Skeletal muscle tissue (tissue), 4 donors: Measurements from ENCODE around the gene GARNL3. TPM values are rescaled to one million over a fixed set of nuclear protein-coding genes. Genes with fewer than 3 reads are reported as not detected.

Source experiments
- H3K27ac ChIP-seq: one replicate; pipeline ENCODE4 v1.7.0; 2013; ENCODE audit warnings: mild to moderate bottlenecking, low read depth, low read length, inconsistent platforms
- H3K27me3 ChIP-seq, 3 donors: one replicate each; pipeline ENCODE4 v1.7.0; 2013; ENCODE audit warnings: low read length in 3 of 3; ENCODE audit not compliant: control insufficient read depth in 3 of 3, insufficient read depth in 3 of 3
- H3K36me3 ChIP-seq, 3 donors: one replicate each; pipeline ENCODE4 v1.7.0; 2013; ENCODE audit warnings: low read length in 3 of 3; ENCODE audit not compliant: control insufficient read depth in 3 of 3, insufficient read depth in 3 of 3
- H3K4me1 ChIP-seq, 3 donors: one replicate each; pipeline ENCODE4 v1.7.0; 2013; ENCODE audit warnings: low read length in 3 of 3, mild to moderate bottlenecking in 3 of 3; ENCODE audit not compliant: control insufficient read depth in 3 of 3, insufficient read depth in 3 of 3
- H3K4me3 ChIP-seq, 3 donors: one replicate each; pipeline ENCODE4 v1.7.0; 2013; ENCODE audit warnings: low read length in 3 of 3
- H3K9ac ChIP-seq, 3 donors: one replicate each; pipeline ENCODE4 v1.7.0; 2013; ENCODE audit warnings: low read length in 3 of 3, mild to moderate bottlenecking in 3 of 3, moderate library complexity in 2 of 3, low read depth in 1 of 3
- H3K9me3 ChIP-seq, 3 donors: one replicate each; pipeline ENCODE4 v1.7.0; 2013; ENCODE audit warnings: low read length in 3 of 3; ENCODE audit not compliant: control insufficient read depth in 3 of 3
- total RNA-seq: library from RNA; depleted of rRNA; stranded (reverse); fragments of >200 nt; gene quantifications from one replicate; pipeline ENCODE4 v1.2.3, GENCODE V29; 2014
- donor health status: Osteomylitis.

Gene GARNL3
- total RNA-seq, 1 donor from 2014 or later: 21.9 TPM

GRCh38 chr9:127290561-127291065, 26.0 kb downstream of the GARNL3 start:
- peaks cover 6 to 19% (median 11%) of the 10 kb centered on the region in 3 donors for H3K4me1 ChIP-seq
- H3K27me3 ChIP-seq: no peaks in the 10 kb centered on the region
- H3K27ac ChIP-seq: no peak overlapping the region
- H3K9ac ChIP-seq: no peak overlapping the region
- no peaks in the 10 kb centered on the region for H3K9me3 ChIP-seq
- H3K4me3 ChIP-seq: no peak overlapping the region
- no peaks in the 10 kb centered on the region for H3K36me3 ChIP-seq

DNA sequence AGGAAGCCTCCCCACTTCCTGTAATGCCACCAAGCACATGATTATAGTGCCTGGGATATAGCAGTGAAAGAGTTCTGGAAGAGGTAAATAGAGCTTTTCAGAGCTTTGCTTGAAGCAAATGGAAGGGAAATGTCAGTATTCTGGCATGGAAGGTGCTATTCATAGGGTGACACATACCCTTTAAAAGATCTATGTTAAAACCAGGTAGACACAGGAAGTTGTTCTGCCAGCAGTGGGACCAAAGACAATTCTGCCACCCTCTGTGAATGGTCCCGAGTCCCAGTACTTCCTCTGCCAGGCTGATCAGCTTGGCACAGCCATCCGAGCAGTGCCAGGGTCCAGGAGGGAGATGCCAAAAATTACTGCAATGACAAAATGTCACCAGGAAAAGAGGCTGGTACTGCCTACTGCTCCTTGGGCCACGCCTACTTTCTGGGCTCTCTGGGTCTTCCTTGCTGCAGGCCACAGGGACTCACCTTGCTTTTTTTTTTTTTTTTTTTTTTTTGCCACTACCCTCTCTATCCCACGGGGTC, 26.7 kb downstream of the GARNL3 start:
- no peak overlapping the region for H3K9ac ChIP-seq

GRCh38 chr9:127292415-127292814, 27.8 kb downstream of the GARNL3 start:
- Histone ChIP-seq H3K4me3 (no peak overlapping the region), H3K9me3 (no peaks in the 10 kb centered on the region), H3K4me1 (peaks cover 6 to 19% (median 11%) of the 10 kb centered on the region in 3 donors), H3K27me3 (no peaks in the 10 kb centered on the region), H3K36me3 (no peaks in the 10 kb centered on the region), H3K9ac (no peak overlapping the region), H3K27ac (peak overlapping the region; percentile 34)

More for the DNA sequence above, 26.7 kb downstream of the GARNL3 start:
- Histone ChIP-seq H3K27ac (no peak overlapping the region), H3K27me3 (no peaks in the 10 kb centered on the region), H3K4me1 (peaks cover 6 to 19% (median 11%) of the 10 kb centered on the region in 3 donors), H3K36me3 (no peaks in the 10 kb centered on the region), H3K9me3 (no peaks in the 10 kb centered on the region), H3K4me3 (no peak overlapping the region)

- Histone ChIP-seq H3K27ac (peak overlapping the region; percentile 69), H3K4me3 (no peak overlapping the region), H3K4me1 (peaks cover 6 to 19% (median 11%) of the 10 kb centered on the region in 3 donors), H3K27me3 (no peaks in the 10 kb centered on the region), H3K9ac (no peak overlapping the region), H3K9me3 (no peaks in the 10 kb centered on the region), H3K36me3 (no peaks in the 10 kb centered on the region)
Observed at GRCh38 chr9:127293328-127293727, 28.8 kb downstream of the GARNL3 start.

DNA sequence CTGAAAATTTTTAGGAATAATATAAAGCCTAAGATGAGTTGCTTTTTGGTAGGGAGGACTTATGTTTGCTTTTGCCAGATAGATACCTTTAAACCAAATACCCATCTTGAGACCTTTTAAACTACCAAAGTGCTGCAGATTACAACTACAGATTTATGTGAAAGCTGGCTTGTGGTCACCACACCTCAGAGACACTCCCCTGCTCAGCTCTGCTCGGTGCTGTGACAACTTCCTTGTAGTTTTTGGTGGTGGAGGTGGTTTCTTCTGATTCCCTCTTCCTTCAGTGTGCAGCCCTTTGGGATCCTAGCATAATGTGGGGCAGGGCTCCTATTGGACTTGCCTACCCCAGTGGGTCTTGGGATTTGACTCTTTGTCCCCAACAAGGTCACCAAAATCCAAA, 29.2 kb downstream of the GARNL3 start:
- Histone ChIP-seq H3K4me3 (no peak overlapping the region), H3K9me3 (no peaks in the 10 kb centered on the region), H3K27me3 (no peaks in the 10 kb centered on the region), H3K4me1 (peaks cover 6 to 19% (median 11%) of the 10 kb centered on the region in 3 donors), H3K9ac (no peak overlapping the region), H3K36me3 (no peaks in the 10 kb centered on the region), H3K27ac (peak overlapping the region; percentile 69)

GRCh38 chr9:127295005-127295404, 30.4 kb downstream of the GARNL3 start:
- peak overlapping the region; percentile 69 for H3K27ac ChIP-seq
- no peaks in the 10 kb centered on the region for H3K36me3 ChIP-seq
- H3K4me1 ChIP-seq: peaks cover 6 to 19% (median 11%) of the 10 kb centered on the region in 3 donors
- no peaks in the 10 kb centered on the region for H3K9me3 ChIP-seq
- no peak overlapping the region for H3K9ac ChIP-seq
- H3K4me3 ChIP-seq: no peak overlapping the region
- no peaks in the 10 kb centered on the region for H3K27me3 ChIP-seq

DNA sequence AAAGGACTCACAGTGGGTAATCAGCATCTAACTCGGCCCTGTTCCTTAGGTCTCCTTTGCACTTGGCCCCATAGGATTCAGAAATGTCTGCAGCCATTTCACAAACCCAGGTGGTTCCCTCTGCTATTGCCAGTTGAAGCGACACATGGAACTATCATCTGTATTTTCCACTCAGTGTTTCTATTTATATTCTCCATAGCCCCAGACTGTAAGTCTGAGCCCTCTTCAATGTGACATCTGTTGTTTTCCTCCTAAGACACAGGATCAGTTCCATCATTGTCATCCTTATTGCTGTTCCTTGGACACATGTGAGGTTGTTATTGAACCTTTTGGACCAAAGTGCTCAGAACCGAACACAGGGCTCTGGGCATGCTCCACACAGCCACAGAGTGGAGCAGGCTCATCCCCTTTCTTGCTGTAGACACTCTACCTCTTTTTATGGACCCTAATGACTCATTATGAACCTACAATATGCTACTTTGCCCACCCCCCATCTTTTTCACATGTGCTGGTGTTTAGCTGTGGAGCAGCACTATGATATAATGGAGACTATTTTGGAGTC, 36.4 kb downstream of the GARNL3 start:
- Histone ChIP-seq H3K27me3 (no peaks in the 10 kb centered on the region), H3K4me1 (peaks cover 7 to 12% (median 8%) of the 10 kb centered on the region in 3 donors), H3K9ac (no peak overlapping the region), H3K27ac (peak overlapping the region; percentile 57), H3K9me3 (no peaks in the 10 kb centered on the region), H3K4me3 (peak overlapping the region in 1 of 3 donors; percentile 9), H3K36me3 (no peaks in the 10 kb centered on the region)

- peaks cover 11 to 21% (median 18%) of the 10 kb centered on the region in 3 donors for H3K4me1 ChIP-seq
- H3K27ac ChIP-seq: no peak overlapping the region
- H3K27me3 ChIP-seq: no peaks in the 10 kb centered on the region
Observed at GRCh38 chr9:127303830-127304229, 39.3 kb downstream of the GARNL3 start.

DNA sequence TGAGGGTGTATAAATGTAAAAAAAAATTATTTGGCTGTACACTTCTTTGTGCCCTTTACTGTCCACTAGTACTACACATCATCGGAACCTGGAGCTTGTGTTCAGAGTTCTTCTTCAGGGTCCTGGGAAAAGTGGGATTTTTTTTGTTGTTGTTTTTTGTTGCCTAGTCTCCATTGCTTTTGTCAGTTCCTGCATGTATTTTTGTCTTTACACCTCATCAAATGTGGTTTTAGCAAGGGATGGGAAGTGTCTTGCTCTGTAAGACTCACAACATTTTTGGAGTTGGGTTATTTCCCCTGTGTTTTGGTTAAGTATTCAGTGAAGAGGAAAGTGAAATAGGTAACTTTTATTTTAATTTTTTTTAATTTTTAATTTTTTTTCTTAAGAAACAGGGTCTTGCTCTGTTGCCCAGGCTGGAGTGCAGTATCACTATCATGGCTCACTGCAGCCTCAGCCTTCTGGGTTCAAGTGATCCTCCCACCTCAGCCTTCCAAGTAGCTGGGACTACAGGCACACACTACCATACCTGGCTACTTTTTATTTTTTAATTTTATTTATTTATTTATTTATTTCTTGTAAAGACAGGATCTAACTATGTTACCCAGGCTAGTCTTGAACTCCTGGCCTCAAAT, 40.7 kb downstream of the GARNL3 start:
- Histone ChIP-seq H3K36me3 (no peaks in the 10 kb centered on the region), H3K27ac (no peak overlapping the region), H3K9ac (no peak overlapping the region)

More at GRCh38 chr9:127303830-127304229, 39.3 kb downstream of the GARNL3 start:
- no peak overlapping the region for H3K4me3 ChIP-seq
- H3K9me3 ChIP-seq: no peaks in the 10 kb centered on the region
- H3K36me3 ChIP-seq: no peaks in the 10 kb centered on the region
- H3K9ac ChIP-seq: no peak overlapping the region

DNA sequence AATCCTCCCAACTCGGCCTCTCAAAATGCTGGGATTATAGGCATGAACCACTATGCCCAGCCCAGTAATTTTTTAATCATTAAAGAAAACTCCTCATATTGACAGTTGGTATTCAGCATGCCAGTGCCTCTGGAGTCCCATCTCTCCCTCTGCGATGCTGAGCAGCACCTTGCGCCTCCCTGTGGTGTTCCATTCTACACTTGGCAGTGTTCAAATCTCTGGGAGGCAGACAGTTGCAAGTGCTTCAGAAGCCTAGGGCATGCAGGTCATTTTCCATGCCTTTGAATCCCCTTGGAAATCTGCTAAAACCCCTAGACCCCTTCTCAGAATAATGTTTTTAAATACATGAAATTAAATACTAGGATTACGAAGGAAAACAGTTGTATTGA, 41.3 kb downstream of the GARNL3 start:
- H3K27me3 ChIP-seq: no peaks in the 10 kb centered on the region
- no peak overlapping the region for H3K27ac ChIP-seq
- no peaks in the 10 kb centered on the region for H3K9me3 ChIP-seq
- H3K4me3 ChIP-seq: no peak overlapping the region
- no peak overlapping the region for H3K9ac ChIP-seq
- peaks cover 8 to 18% (median 17%) of the 10 kb centered on the region in 3 donors for H3K4me1 ChIP-seq
- no peaks in the 10 kb centered on the region for H3K36me3 ChIP-seq

More for the DNA sequence above, 40.7 kb downstream of the GARNL3 start:
- H3K9me3 ChIP-seq: no peaks in the 10 kb centered on the region
- no peak overlapping the region for H3K4me3 ChIP-seq
- peaks cover 11 to 21% (median 20%) of the 10 kb centered on the region in 3 donors for H3K4me1 ChIP-seq
- H3K27me3 ChIP-seq: no peaks in the 10 kb centered on the region
